K562 (cell line): ENCODE measurements around the gene RBL1. TPM values are rescaled to one million over a fixed set of nuclear protein-coding genes. Genes with fewer than 3 reads are reported as not detected.

Experiments
- BACH1 ChIP-seq: fragments of 200-800 bp; sonication (Bioruptor generic); IDR thresholded peaks from 2 replicates; pipeline ENCODE4 v1.6.1; 2016; ENCODE audit warnings: missing genetic modification characterization, missing compliant biosample characterization
- CXXC5 ChIP-seq: fragments of 250-450 bp; sonication (Bioruptor Pico); IDR thresholded peaks from 2 replicates; pipeline ENCODE4 v1.8.0; 2022; ENCODE audit warnings: inconsistent platforms, mild to moderate bottlenecking, moderate library complexity
- GABPA ChIP-seq: fragments of 200-800 bp; sonication (Bioruptor generic); conservative IDR thresholded peaks from 2 replicates; pipeline ENCODE4 v1.6.1; 2016; ENCODE audit warnings: low read depth, missing genetic modification characterization, missing compliant biosample characterization
- HDAC3 ChIP-seq: fragments of 450-650 bp; IDR thresholded peaks from 2 replicates; pipeline ENCODE4 v1.6.1; 2018; ENCODE audit warnings: borderline replicate concordance, mild to moderate bottlenecking, moderate library complexity; ENCODE audit not compliant: partially characterized antibody
- ILK ChIP-seq: fragments of 450-650 bp; IDR thresholded peaks from 2 replicates; pipeline ENCODE4 v1.6.1; 2016; ENCODE audit warnings: missing genetic modification characterization, low read depth, mild to moderate bottlenecking, missing compliant biosample characterization, moderate library complexity, borderline replicate concordance
- RCOR1 ChIP-seq, 2 experiments: IDR thresholded peaks; 2 replicates each; pipeline ENCODE4 v1.6.1; 2012; ENCODE audit warnings: low read depth in 2 of 2, low read length in 2 of 2, borderline replicate concordance in 1 of 2, improper control_type of control experiment in 1 of 2
- SAFB ChIP-seq: fragments of 200-400 bp; formaldehyde crosslinking; IDR thresholded peaks from 2 replicates; pipeline ENCODE4 v1.6.1; 2017; ENCODE audit warnings: low read depth, low read length, borderline replicate concordance
- SMAD3 ChIP-seq: fragments of 450-650 bp; formaldehyde crosslinking; conservative IDR thresholded peaks from 2 replicates; pipeline ENCODE4 v1.4.0; 2020; ENCODE audit warnings: mild to moderate bottlenecking
- SREBF1 ChIP-seq: fragments of 150-350 bp; IDR thresholded peaks from 2 replicates; pipeline ENCODE4 v1.6.1; 2014; ENCODE audit warnings: antibody characterized with exemption, low read depth, low read length, borderline replicate concordance
- STAT5B ChIP-seq: fragments of 250-450 bp; sonication (Bioruptor Pico); IDR thresholded peaks from 2 replicates; pipeline ENCODE4 v1.8.0; 2021; ENCODE audit warnings: mild to moderate bottlenecking, inconsistent platforms
- ZC3H8 ChIP-seq: fragments of 450-650 bp; IDR thresholded peaks from 2 replicates; pipeline ENCODE4 v1.6.1; 2017
- ZNF197 ChIP-seq: fragments of 200-800 bp; sonication (Bioruptor generic); IDR thresholded peaks from 2 replicates; pipeline ENCODE4 v1.6.1; 2016; ENCODE audit warnings: low read depth, missing genetic modification characterization, missing compliant biosample characterization
- ZZZ3 ChIP-seq: fragments of 450-650 bp; IDR thresholded peaks from 2 replicates; pipeline ENCODE4 v1.6.1; 2016; ENCODE audit warnings: antibody characterized with exemption, mild to moderate bottlenecking, moderate library complexity
- polyA plus RNA-seq, 8 experiments: library from polyadenylated mRNA; depleted of rRNA in 4 of 8; stranded (reverse) in 5 of 8; unstranded in 3 of 8; fragments of >200 nt; fragmentation: Nextera tagmentation in 2 of 8; fragmentation: Illumina TruSeq in 1 of 8; extraction: Ambion mirVana in 2 of 8; extraction: Trizol in 1 of 8; gene quantifications; 2 replicates each; pipeline versions ENCODE4 v1.2.1 to v1.2.3, GENCODE V29; 2011 to 2014; ENCODE audit warnings: inconsistent platforms in 1 of 8, missing spikeins in 1 of 8
- total RNA-seq, 7 experiments: library from RNA; depleted of rRNA in 6 of 7; stranded (reverse); fragments of >200 nt in 6 of 7; fragmentation: Illumina TruSeq in 2 of 7; extraction: Trizol in 2 of 7; gene quantifications; 2 replicates each; pipeline versions ENCODE4 v1.2.1 to v1.2.3, GENCODE V29; 2011 to 2021; ENCODE audit warnings: low replicate concordance in 1 of 7
- TF ChIP-seq, protein P1 (sequence below): fragments of 450-650 bp; IDR thresholded peaks from 2 replicates; pipeline ENCODE4 v1.6.1; 2016; ENCODE audit warnings: low read depth
- TF ChIP-seq, protein P2 (sequence below): fragments of 250-450 bp; sonication (Bioruptor Pico); IDR thresholded peaks from 2 replicates; pipeline ENCODE4 v1.5.0; 2020; ENCODE audit warnings: mild to moderate bottlenecking, borderline replicate concordance
- TF ChIP-seq, protein P3 (sequence below): sonication (generic); formaldehyde crosslinking; IDR thresholded peaks from 2 replicates; pipeline ENCODE4 v1.8.0; 2022; ENCODE audit warnings: mild to moderate bottlenecking, missing genetic modification reagents, borderline replicate concordance

RBL1 gene
- total and polyA plus RNA-seq, 9 of the 15 experiments (the other 6 are each of a cell fraction or from before 2014, with no cell fraction given) = 4.0 to 25.9 (median 15.6) TPM

DNA sequence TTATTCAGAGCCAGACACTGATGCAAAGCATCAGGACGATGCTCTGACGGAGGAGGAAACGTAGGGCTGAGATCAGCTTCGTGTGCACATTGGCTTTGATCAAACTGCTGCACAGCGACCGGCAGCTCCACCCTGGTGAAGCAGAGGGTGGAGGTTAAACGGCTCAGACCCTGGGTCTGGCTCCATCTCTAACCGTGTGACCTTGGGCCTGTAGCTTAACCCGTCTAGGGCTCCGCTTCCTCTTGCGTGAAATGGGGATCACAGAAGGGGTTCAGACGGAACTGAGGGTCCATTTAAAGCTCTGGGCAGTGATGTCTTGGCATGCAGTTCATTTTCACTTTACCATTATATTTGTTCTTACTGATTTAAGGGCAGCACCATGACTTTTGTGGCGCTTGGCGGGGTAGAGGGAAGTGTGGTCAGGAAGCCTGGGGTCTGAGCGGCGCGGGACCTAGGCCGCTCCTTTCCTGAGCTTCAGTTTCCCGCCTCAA is 644 bp downstream of the RBL1 start (continued):
- TF ChIP-seq, protein P1, sequence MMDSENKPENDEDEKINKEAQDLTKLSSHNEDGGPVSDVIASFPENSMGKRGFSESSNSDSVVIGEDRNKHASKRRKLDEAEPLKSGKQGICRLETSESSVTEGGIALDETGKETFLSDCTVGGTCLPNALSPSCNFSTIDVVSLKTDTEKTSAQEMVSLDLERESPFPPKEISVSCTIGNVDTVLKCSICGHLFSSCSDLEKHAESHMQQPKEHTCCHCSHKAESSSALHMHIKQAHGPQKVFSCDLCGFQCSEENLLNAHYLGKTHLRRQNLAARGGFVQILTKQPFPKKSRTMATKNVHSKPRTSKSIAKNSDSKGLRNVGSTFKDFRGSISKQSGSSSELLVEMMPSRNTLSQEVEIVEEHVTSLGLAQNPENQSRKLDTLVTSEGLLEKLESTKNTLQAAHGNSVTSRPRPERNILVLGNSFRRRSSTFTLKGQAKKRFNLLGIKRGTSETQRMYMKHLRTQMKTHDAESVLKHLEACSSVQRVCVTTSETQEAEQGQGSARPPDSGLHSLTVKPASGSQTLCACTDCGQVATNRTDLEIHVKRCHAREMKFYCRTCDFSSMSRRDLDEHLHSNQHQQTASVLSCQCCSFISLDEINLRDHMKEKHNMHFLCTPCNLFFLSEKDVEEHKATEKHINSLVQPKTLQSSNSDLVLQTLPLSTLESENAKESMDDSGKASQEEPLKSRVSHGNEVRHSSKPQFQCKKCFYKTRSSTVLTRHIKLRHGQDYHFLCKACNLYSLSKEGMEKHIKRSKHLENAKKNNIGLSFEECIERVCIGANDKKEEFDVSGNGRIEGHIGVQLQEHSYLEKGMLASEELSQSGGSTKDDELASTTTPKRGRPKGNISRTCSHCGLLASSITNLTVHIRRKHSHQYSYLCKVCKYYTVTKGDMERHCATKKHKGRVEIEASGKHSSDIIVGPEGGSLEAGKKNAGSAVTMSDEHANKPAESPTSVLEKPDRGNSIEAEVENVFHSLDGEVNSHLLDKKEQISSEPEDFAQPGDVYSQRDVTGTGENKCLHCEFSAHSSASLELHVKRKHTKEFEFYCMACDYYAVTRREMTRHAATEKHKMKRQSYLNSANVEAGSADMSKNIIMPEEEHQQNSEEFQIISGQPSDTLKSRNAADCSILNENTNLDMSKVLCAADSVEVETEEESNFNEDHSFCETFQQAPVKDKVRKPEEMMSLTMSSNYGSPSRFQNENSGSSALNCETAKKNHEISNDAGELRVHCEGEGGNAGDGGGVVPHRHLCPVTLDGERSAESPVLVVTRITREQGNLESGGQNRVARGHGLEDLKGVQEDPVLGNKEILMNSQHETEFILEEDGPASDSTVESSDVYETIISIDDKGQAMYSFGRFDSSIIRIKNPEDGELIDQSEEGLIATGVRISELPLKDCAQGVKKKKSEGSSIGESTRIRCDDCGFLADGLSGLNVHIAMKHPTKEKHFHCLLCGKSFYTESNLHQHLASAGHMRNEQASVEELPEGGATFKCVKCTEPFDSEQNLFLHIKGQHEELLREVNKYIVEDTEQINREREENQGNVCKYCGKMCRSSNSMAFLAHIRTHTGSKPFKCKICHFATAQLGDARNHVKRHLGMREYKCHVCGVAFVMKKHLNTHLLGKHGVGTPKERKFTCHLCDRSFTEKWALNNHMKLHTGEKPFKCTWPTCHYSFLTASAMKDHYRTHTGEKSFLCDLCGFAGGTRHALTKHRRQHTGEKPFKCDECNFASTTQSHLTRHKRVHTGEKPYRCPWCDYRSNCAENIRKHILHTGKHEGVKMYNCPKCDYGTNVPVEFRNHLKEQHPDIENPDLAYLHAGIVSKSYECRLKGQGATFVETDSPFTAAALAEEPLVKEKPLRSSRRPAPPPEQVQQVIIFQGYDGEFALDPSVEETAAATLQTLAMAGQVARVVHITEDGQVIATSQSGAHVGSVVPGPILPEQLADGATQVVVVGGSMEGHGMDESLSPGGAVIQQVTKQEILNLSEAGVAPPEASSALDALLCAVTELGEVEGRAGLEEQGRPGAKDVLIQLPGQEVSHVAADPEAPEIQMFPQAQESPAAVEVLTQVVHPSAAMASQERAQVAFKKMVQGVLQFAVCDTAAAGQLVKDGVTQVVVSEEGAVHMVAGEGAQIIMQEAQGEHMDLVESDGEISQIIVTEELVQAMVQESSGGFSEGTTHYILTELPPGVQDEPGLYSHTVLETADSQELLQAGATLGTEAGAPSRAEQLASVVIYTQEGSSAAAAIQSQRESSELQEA = no peak
- TF ChIP-seq, protein P2, sequence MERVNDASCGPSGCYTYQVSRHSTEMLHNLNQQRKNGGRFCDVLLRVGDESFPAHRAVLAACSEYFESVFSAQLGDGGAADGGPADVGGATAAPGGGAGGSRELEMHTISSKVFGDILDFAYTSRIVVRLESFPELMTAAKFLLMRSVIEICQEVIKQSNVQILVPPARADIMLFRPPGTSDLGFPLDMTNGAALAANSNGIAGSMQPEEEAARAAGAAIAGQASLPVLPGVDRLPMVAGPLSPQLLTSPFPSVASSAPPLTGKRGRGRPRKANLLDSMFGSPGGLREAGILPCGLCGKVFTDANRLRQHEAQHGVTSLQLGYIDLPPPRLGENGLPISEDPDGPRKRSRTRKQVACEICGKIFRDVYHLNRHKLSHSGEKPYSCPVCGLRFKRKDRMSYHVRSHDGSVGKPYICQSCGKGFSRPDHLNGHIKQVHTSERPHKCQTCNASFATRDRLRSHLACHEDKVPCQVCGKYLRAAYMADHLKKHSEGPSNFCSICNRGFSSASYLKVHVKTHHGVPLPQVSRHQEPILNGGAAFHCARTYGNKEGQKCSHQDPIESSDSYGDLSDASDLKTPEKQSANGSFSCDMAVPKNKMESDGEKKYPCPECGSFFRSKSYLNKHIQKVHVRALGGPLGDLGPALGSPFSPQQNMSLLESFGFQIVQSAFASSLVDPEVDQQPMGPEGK (CRISPR knock-in tag) = no peak
- TF ChIP-seq BACH1 (tag) = no peak
- no peak for TF ChIP-seq ZZZ3
- TF ChIP-seq, protein P3, sequence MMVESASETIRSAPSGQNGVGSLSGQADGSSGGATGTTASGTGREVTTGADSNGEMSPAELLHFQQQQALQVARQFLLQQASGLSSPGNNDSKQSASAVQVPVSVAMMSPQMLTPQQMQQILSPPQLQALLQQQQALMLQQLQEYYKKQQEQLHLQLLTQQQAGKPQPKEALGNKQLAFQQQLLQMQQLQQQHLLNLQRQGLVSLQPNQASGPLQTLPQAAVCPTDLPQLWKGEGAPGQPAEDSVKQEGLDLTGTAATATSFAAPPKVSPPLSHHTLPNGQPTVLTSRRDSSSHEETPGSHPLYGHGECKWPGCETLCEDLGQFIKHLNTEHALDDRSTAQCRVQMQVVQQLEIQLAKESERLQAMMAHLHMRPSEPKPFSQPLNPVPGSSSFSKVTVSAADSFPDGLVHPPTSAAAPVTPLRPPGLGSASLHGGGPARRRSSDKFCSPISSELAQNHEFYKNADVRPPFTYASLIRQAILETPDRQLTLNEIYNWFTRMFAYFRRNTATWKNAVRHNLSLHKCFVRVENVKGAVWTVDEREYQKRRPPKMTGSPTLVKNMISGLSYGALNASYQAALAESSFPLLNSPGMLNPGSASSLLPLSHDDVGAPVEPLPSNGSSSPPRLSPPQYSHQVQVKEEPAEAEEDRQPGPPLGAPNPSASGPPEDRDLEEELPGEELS (CRISPR knock-in tag) = no peak
- TF ChIP-seq SAFB = no peak
- no peak for TF ChIP-seq SREBF1
- no peak for TF ChIP-seq HDAC3
- no peak for TF ChIP-seq SMAD3 (CRISPR knock-in tag)
- no peak for TF ChIP-seq ILK (tag)
- peak in 1 of 2 experiments; percentile 3; a peak in 1 of 4 replicates for TF ChIP-seq RCOR1 (IDR thresholded peaks at IDR 0.05; ENCODE audit: borderline replicate concordance in 1 of 2, low read depth in 2 of 2, low read length in 2 of 2)
- no peak for TF ChIP-seq ZC3H8
- TF ChIP-seq CXXC5 = no peak
- TF ChIP-seq STAT5B (CRISPR knock-in tag) = no peak
- no peak for TF ChIP-seq GABPA (tag)
- TF ChIP-seq ZNF197 (CRISPR knock-in tag) = no peak
